ENCODE measurements around the gene MAGI2. TPM values are rescaled to one million over a fixed set of nuclear protein-coding genes. Genes with fewer than 3 reads are reported as not detected.
A peak's percentile ranks its signal among the peaks of the same experiment; 100 is the strongest.
"Not testable (repeated sequence)": the region's sequence is repeated elsewhere in the genome, so short reads cannot be mapped to it uniquely, and the experiment has no call there.

The MAGI2 gene
- total RNA-seq, 3 donors from 2014 or later, result 0.10 to 0.16 (median 0.14) TPM

DNA sequence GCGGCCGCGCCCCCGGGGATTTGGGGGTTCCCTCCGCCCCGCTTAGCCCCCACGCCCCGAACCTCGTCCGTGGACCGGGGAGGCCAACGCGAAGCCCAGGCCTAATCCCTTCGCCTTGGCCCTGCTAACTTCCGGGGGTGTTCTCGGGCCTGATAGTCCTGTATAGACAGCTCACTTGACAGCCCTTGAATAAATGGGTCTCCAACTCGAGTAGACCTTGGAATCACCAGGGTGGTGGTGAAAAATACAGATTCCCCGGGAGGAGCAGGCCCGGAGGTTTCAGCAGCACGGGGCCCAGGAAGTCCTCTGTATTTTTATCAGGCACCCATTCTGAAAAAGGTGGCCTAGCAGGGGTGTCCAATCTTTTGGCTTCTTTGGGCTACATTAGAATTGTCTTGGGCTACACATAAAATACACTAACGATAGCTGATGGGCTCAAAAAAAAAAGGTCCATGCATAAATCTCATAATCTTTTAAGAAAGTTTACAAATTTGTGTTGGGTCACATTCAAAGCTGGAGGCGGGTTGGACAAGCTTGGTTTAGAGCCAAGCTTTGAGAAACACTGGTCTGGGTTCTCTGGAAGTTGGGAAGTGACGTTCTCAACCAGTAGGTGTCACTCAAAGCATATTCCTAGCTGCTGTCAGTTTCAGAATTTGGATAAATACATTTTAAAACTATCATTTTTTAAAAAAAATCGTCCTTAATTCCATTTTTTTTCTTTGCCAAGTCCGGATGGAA is 1433.2 kb downstream of the MAGI2 start:
- Mint-ChIP-seq H3K4me3 (peak overlapping the region; percentile 78), H3K4me1 (ENCODE audit: low read depth) (peaks cover 12% of the 10 kb centered on the region), H3K36me3 (ENCODE audit: insufficient read depth) (no peaks in the 10 kb centered on the region), H3K27me3 (ENCODE audit: low read depth) (peaks cover 22% of the 10 kb centered on the region), H3K9me3 (no peaks in the 10 kb centered on the region)
- ATAC-seq (peak; percentile 41 to 42), DNase-seq (no peak)

DNA sequence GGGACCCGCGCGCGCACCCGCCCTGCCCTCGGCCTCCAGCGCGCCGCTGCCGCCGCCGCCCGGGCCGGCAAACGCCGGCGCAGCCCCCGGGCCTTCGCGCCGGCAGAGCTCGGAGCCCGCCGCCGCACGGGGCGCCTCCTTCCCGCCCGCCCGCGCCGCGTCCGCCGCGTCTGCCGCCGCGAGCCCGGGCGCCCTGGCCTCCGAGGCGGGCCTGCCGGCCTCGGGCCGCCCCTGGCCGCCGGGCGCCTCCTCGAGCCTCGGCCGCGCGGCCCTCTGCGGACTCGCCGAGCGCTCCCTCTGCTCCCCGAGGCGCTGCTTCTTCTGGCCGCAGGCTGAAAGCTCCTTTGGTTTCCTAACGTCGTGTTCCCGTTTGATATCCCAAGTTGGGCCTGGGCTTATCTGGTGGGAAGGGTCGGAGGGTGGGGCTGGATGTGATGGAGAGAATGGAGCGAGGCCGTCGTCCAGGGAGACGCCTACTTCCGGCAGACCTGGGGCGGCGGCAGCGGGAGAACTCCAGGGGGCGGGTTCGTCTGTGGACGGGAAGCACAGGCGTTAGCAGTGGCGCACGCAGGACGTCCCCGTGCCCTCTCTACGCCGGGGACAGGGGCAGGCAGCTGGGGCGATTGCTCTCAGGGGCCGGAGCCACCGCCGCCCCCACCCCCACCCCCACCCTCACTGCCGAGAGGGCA is 1433.9 kb downstream of the MAGI2 start:
- peaks cover 12% of the 10 kb centered on the region for H3K4me1 Mint-ChIP-seq (ENCODE audit: low read depth)
- peaks cover 22% of the 10 kb centered on the region for H3K27me3 Mint-ChIP-seq (ENCODE audit: low read depth)
- H3K4me3 Mint-ChIP-seq, result peak overlapping the region; percentile 86
- DNase-seq, result peak; percentile 27
- ATAC-seq, result peak; percentile 79 to 82
- no peaks in the 10 kb centered on the region for H3K36me3 Mint-ChIP-seq (ENCODE audit: insufficient read depth)
- no peaks in the 10 kb centered on the region for H3K9me3 Mint-ChIP-seq

DNA sequence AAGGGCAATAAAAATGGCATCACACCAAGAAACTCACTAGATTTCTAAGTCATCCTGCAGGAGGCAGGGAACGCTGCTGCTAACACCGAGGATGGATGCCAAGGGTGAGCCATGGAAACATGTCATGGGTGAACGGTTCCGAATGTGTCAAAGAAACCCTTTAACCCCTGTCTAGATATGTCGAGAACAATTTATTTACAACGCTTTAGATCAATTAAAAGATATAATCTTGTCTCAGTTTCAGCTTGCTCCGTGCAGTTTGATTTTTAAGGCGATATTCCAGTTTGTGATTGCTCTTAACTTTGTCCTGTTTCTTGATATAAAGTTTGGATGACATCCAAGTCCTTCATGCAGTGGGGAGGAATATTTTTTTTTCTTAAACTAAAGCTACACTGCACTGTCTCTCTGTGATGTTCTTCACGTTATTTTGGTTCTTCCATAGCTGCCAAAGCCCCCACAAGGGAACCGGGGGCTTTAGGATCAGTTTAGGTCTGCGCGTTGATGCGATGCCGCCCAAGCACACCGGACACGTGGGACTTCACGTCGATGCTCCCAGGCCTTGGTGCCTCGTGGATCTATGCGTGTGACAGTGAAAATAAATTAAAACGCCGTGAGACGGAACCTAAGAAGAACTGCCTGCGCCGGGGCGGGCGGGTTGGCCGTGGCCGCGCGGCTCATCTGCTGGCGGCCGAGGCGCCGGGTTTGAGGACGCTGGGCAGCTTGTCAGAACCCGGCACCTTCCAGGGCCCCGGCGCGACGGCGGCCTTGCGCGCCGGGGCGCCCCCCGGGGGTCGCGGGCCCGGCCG is 1434.6 kb downstream of the MAGI2 start:
- DNase-seq, result no peak
- H3K27me3 Mint-ChIP-seq (ENCODE audit: low read depth), result peaks cover 22% of the 10 kb centered on the region
- peak overlapping the region; percentile 83 for H3K4me3 Mint-ChIP-seq
- H3K9me3 Mint-ChIP-seq, result no peaks in the 10 kb centered on the region
- H3K4me1 Mint-ChIP-seq (ENCODE audit: low read depth), result peaks cover 12% of the 10 kb centered on the region
- ATAC-seq, result peak in 1 of 2 donors; percentile 9
- H3K36me3 Mint-ChIP-seq (ENCODE audit: insufficient read depth), result no peaks in the 10 kb centered on the region

DNA sequence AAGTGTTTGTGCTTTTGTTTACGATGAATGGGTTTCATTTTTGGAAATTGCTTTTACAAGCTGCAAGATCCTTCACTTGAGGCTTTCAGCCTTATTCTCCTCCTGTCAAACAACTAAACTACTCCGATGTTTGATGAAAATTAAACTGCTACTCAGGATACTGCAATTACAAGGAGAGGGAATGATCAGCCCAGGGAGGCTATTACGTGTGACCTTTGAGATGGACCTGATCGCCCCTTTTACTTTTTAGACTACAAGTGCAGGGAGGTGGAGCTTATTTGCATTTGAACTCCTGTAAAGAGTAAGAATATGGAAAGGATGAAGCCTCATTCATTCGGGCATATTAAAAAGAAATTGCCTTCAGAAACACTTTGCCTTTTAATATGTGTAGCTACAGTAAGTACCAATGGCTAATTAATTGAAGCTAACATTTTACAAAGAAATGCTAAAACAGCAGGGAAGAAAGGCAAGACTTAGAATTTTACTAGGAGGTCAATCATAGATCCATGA is 1435.8 kb downstream of the MAGI2 start:
- Mint-ChIP-seq H3K36me3 (ENCODE audit: insufficient read depth) (no peaks in the 10 kb centered on the region), H3K4me1 (ENCODE audit: low read depth) (peaks cover 12% of the 10 kb centered on the region), H3K27me3 (ENCODE audit: low read depth) (peaks cover 30% of the 10 kb centered on the region), H3K9me3 (no peaks in the 10 kb centered on the region), H3K4me3 (peak overlapping the region; percentile 59)
- ATAC-seq, result no peak
- DNase-seq, result no peak

DNA sequence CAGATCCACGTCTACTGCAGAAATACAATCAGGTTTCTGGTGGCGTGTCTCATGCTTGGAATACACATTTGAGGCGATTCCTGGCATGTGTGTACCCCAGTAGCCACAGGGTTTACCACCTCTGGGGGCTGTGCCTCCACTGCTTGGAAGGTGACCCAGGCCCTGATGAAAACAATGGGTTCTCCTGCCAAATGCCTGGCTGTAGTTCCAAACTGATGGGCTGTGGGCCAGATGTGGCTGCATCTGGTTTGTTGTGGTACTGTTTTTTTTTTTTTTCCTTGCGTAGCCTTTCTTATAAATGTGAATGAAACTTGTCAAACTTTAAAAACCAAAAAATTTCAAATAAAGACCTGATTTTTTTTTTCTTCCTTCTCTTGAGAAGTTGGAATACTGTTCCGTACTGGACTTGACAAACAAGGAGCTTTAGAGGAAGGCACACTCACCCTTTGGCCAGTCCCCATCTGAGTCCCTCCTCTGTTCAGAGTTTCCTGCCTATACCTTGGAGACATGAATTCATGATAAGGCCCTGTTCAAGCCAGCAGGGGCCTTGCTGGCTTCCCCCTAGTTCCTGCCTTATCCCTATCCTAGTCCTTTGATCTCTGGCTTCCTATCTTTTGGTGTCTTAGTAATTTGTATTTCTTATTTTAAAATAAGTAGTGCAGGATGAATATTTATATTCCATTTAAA is 1437.8 kb downstream of the MAGI2 start:
- ATAC-seq, result no peak
- Mint-ChIP-seq H3K9me3 (no peaks in the 10 kb centered on the region), H3K27me3 (ENCODE audit: low read depth) (peaks cover 23% of the 10 kb centered on the region), H3K4me3 (no peak overlapping the region), H3K36me3 (ENCODE audit: insufficient read depth) (no peaks in the 10 kb centered on the region), H3K4me1 (ENCODE audit: low read depth) (peaks cover 12% of the 10 kb centered on the region)
- DNase-seq, result no peak

DNA sequence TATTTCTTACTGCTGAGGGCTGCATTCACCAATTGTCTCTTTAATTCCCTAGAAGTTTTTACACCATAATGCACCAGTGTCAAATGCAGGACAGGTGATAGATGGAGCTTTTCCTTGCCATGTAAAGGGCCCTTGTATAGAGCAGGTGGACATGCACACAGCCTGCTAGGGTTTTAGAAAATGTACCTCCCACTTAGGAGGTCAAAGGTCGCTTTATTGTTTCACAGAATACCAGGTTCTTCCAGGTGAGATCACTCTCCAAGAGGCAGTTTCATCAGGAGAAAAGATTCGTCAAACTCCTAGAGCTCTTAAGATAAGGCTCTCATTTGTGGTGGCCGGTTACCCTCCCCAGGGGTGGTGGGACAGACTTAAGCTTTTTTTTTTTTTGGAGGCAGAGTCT is 1439.1 kb downstream of the MAGI2 start:
- Mint-ChIP-seq H3K4me3 (no peak overlapping the region), H3K27me3 (ENCODE audit: low read depth) (peaks cover 20% of the 10 kb centered on the region), H3K9me3 (no peaks in the 10 kb centered on the region), H3K4me1 (ENCODE audit: low read depth) (peaks cover 4% of the 10 kb centered on the region), H3K36me3 (ENCODE audit: insufficient read depth) (no peaks in the 10 kb centered on the region)
- DNase-seq (no peak), ATAC-seq (no peak)

DNA sequence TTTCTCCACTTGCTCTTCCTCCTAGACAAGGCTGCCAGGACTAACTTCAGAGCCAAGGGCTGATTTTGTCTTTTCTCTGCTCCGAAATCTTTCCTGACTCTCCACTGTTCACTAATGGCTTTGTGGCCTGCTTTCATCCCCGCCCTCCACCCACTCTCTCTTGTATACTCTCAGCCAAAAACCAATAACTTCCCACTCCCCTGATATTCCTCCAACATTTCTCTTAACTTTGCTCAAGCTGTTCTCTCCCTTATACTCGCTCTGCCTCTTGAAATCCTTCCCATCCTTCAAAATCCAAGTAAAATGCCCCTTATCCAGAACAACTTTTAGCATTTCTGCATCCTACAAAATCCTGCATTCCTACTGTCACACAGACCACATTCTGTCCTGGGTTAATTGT is 1440.1 kb downstream of the MAGI2 start:
- DNase-seq, result no peak
- ATAC-seq, result no peak
- Mint-ChIP-seq H3K36me3 (ENCODE audit: insufficient read depth) (no peaks in the 10 kb centered on the region), H3K27me3 (ENCODE audit: low read depth) (peaks cover 16% of the 10 kb centered on the region), H3K4me3 (no peak overlapping the region), H3K4me1 (ENCODE audit: low read depth) (no peaks in the 10 kb centered on the region), H3K9me3 (no peaks in the 10 kb centered on the region)

DNA sequence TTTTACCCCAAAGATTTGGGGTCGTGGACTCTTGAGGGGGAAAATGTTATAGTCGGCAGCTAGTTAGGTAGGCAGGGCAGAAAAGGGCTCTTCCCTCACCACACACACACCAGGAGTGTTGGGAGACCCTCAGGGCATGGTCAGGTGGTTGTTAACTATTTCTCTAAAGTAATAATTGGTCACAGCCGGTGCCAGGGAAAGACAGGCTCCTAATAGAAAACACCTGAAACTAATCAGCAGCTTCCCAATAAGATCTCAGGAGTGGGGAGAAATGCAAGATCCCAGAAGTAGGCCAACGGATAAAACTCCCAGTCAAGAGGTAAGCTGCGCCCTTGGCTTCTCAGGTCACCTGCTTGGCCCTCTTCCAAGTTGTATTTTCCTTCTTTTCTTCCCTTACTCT is 1441.8 kb downstream of the MAGI2 start:
- ATAC-seq (no peak), DNase-seq (no peak)
- Mint-ChIP-seq H3K4me3 (no peak overlapping the region), H3K4me1 (ENCODE audit: low read depth) (no peaks in the 10 kb centered on the region), H3K36me3 (ENCODE audit: insufficient read depth) (no peaks in the 10 kb centered on the region), H3K27me3 (ENCODE audit: low read depth) (peaks cover 8% of the 10 kb centered on the region), H3K9me3 (no peaks in the 10 kb centered on the region)

DNA sequence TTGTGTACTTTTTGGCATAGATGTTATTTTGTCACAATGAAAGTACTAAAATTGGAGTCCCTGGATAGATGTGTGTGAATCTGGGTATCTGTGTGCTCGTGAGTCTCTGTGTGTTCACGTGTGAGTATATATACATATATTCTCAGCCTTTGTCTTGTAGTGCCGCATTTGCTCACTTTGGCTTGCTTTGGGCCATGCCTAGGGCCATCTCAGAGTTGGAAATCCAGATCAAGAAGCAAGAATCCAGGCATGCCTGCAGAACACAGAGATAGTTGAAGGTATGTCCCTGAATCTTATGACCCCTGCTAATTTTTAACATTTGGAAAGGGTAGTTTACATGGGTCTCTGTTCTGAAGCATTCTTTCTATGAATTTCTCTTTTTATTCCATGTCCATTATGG is 1446.2 kb downstream of the MAGI2 start:
- DNase-seq, result no peak
- no peaks in the 10 kb centered on the region for H3K36me3 Mint-ChIP-seq (ENCODE audit: insufficient read depth)
- H3K4me3 Mint-ChIP-seq, result no peak overlapping the region
- H3K27me3 Mint-ChIP-seq (ENCODE audit: low read depth), result no peaks in the 10 kb centered on the region
- no peaks in the 10 kb centered on the region for H3K4me1 Mint-ChIP-seq (ENCODE audit: low read depth)
- no peak for ATAC-seq
- H3K9me3 Mint-ChIP-seq, result no peaks in the 10 kb centered on the region

DNA sequence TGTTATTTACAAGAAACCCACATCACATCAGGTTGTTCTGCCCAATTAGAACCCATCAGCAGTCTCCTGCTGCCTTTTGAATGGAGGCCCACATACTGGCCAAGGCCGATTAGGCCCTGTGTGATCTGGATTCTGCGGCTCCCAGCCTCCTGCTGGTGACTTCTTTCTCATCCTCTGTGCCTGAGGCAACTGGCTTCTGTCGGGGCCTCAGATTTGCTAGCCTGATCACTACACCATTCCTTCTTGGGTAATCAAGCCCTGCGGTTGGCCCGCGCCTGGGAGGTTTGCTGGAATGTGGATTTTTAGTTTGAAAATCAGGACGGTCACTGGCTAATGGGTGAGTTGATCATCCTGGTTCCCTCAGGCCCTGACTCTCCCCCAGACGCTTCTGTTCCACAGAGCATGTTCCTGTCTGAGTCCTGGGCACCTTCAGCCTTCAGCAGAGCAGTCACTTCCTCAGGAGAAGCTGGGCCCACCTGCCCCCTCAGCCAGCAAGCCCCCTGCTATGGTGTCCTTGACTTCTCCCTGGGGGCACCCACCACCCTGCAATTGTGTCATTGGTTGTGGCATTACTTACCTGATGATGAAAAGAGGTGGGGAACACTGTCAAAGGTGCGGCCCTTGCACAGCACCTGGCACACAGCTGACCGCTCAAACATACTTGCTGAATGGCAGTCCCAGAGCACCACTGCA is 1447.3 kb downstream of the MAGI2 start:
- Mint-ChIP-seq H3K4me1 (ENCODE audit: low read depth) (no peaks in the 10 kb centered on the region), H3K4me3 (no peak overlapping the region), H3K27me3 (ENCODE audit: low read depth) (no peaks in the 10 kb centered on the region), H3K36me3 (ENCODE audit: insufficient read depth) (no peaks in the 10 kb centered on the region), H3K9me3 (peaks cover 3% of the 10 kb centered on the region)
- no peak for DNase-seq
- no peak for ATAC-seq

DNA sequence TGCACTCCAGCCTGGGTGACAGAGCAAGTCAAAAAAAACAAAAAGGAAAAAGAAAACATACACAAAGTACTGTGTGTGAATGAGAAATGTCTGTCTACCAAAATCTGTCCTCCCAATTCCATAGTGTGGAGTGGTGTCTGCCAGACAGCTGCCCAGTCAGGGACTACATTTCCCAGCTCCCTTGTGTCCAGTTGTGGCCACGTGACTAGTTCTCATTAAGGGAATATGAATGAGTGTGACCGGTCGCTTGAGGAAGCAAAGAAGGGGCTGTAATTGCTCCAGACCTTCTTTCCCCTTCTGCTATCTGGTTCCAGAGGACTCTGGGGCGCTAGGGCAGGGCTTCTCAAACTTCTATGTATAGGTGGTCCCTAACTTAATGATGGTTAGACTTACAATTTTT is 1450.8 kb downstream of the MAGI2 start:
- no peak for ATAC-seq
- no peak overlapping the region for H3K4me3 Mint-ChIP-seq
- DNase-seq, result no peak
- H3K9me3 Mint-ChIP-seq, result peaks cover 12% of the 10 kb centered on the region
- no peaks in the 10 kb centered on the region for H3K36me3 Mint-ChIP-seq (ENCODE audit: insufficient read depth)
- no peaks in the 10 kb centered on the region for H3K4me1 Mint-ChIP-seq (ENCODE audit: low read depth)
- H3K27me3 Mint-ChIP-seq (ENCODE audit: low read depth), result no peaks in the 10 kb centered on the region

DNA sequence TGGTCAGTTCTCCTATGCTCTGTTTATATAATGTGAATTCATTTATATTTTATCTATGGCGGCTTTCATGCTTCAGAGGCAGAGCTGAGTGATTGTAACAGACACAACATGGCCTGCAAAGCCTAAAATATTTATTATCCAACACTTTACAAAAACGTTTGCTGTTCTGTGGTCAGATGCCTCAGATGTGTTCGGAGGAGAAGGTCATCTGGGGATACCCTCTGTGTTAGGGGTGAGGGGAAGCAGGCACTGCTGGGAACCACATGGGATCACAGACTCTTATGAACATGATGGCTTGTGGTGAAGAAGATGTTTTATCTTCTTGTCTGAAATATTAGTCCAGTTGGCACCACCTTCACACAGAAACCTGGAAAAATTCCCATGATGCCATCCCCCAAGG is 1451.4 kb downstream of the MAGI2 start:
- ATAC-seq, result no peak
- DNase-seq, result no peak
- no peaks in the 10 kb centered on the region for H3K36me3 Mint-ChIP-seq (ENCODE audit: insufficient read depth)
- H3K4me3 Mint-ChIP-seq, result no peak overlapping the region
- H3K4me1 Mint-ChIP-seq (ENCODE audit: low read depth), result no peaks in the 10 kb centered on the region
- H3K9me3 Mint-ChIP-seq, result peaks cover 12% of the 10 kb centered on the region
- H3K27me3 Mint-ChIP-seq (ENCODE audit: low read depth), result no peaks in the 10 kb centered on the region

DNA sequence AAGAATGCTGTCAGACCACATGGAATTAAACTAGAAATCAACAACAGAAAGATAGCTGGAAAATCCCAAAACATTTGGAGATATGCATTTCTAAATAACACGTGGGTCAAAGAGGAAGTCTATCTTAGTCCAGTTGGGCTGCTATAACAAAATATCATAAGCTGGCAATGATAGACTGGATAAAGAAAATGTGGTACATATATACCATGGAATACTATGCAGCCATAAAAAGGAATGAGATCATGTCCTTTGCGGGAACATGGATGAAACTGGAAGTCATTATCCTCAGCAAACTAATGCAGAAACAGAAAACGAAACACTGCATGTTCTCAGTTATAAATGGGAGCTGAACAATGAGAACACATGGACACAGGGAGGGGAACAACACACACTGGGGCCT is 1454.3 kb downstream of the MAGI2 start:
- H3K27me3 Mint-ChIP-seq (ENCODE audit: low read depth); H3K4me1 Mint-ChIP-seq (ENCODE audit: low read depth); H3K36me3 Mint-ChIP-seq (ENCODE audit: insufficient read depth); DNase-seq; ATAC-seq; H3K4me3 Mint-ChIP-seq: not testable (repeated sequence)
- H3K9me3 Mint-ChIP-seq, result peaks cover 12% of the 10 kb centered on the region
